Measurements from ENCODE around the gene EEF1AKMT3. TPM values are rescaled to one million over a fixed set of nuclear protein-coding genes. Genes with fewer than 3 reads are reported as not detected.

EEF1AKMT3 gene
- polyA plus RNA-seq = 1 to 10 TPM in 3 of 4 donors, under 1 TPM in 1; 0.22 to 7.1 (median 2.7) TPM
- long read RNA-seq, donor 1, transcript EEF1AKMT3-201 (3 exons, 2,563 nt) = major isoform, 5 of 17 reads
- long read RNA-seq, donor 1, partial matches to known transcripts = 0 of 17 reads
- long read RNA-seq, donor 1, other reads (novel, unspliced or antisense) = 11 of 17 reads
- long read RNA-seq, donor 2 = 0 reads
- long read RNA-seq, donor 3, partial matches to known transcripts = 0 of 1 reads
- long read RNA-seq, donor 3, other reads (novel, unspliced or antisense) = 0 of 1 reads
- long read RNA-seq, donor 4 = 0 reads
- long read RNA-seq, donor 5 = 0 reads
- long read RNA-seq, donor 6 = 0 reads
- long read RNA-seq, donor 7 = 0 reads
- long read RNA-seq, donor 8 = 0 reads
- long read RNA-seq, donor 9 = 0 reads
- long read RNA-seq, donor 10, partial matches to known transcripts = 0 of 2 reads
- long read RNA-seq, donor 10, other reads (novel, unspliced or antisense) = 0 of 2 reads

DNA sequence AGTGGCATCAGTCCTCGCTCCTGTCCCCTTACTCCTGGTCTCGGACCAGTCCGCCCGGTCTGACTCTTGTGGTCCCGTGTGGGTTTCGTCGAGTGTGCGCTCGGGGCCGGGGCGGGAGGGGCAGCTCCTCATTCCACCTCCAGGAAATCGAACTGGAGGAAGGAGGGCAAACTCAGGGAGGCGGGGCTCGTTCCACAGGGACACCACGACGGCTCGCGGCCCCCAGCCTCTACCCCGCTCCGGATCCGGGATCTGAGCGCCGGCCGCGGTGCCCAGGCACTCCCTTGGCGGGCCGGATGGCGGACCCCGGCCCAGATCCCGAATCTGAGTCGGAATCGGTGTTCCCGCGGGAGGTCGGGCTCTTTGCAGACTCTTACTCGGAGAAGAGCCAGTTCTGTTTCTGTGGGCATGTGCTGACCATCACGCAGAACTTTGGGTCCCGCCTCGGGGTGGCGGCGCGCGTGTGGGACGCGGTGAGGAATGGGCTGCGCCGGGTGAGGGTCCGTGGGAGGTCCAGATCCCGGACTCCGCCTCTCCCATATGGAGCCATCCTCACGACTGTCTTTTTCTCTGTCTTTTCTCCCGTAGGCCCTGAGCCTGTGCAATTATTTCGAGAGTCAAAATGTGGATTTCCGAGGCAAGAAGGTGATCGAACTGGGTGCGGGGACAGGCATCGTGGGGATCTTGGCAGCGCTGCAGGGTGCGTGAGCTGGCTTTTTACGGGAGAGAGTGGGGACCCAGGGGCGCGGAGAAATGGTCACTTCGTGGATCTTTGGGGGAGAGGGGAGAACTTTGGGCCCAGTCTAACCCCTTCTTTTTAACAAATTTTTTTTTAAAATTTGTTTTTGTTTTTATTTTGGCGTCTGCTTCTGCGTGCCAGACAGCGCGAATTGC is at the start of gene EEF1AKMT3:
Gene EEF1AKMT3, plus strand, starts transcription at position 186 of the 894 bp plus-strand sequence. Its CDS starts 111 bp downstream, at position 297.
- 2 to 4% (median 3%) methylated on average over 65 to 67 of the region's 67 CpGs for WGBS, 3 donors
- no peaks in the 10 kb centered on the region for H3K9me3 ChIP-seq (ENCODE audit: control insufficient read depth in 2 of 2, insufficient read depth in 1 of 2, low read depth in 1 of 2, low read length in 1 of 2)
- H3K36me3 ChIP-seq (ENCODE audit: control insufficient read depth in 3 of 3, insufficient read depth in 2 of 3, low read depth in 1 of 3, low read length in 3 of 3) = peaks cover 0 to 28% (median 0%) of the 10 kb centered on the region in 3 donors
- H3K27ac ChIP-seq (ENCODE audit: low read depth in 1 of 3, low read length in 2 of 3) = peak within 1 kb of the TSS; percentile 81 to 98 (median 96)
- DNase-seq (peak in 1 of 2 donors; percentile 62), FAIRE-seq (no peak)
- H3K27me3 ChIP-seq (ENCODE audit: control insufficient read depth in 3 of 3, insufficient read depth in 3 of 3, low read length in 3 of 3) = peaks cover 0 to 1% (median 0%) of the 10 kb centered on the region in 3 donors
- peaks cover 0 to 11% (median 4%) of the 10 kb centered on the region in 3 donors for H3K4me1 ChIP-seq (ENCODE audit: control insufficient read depth in 3 of 3, insufficient read depth in 2 of 3, low read depth in 1 of 3, low read length in 2 of 3)
- peak within 1 kb of the TSS; percentile 62 to 96 (median 83) for H3K4me3 ChIP-seq (ENCODE audit: low read depth in 1 of 3, low read length in 3 of 3)

- no peak for FAIRE-seq
These were observed 49.4 kb upstream of the EEF1AKMT3 start for GRCh38 chr12:57722716-57723629.

GRCh38 chr12:57723630-57723962 is 48.8 kb upstream of the EEF1AKMT3 start:
- peaks cover 10 to 40% (median 15%) of the 10 kb centered on the region in 3 donors for H3K36me3 ChIP-seq (ENCODE audit: control insufficient read depth in 3 of 3, insufficient read depth in 2 of 3, low read depth in 1 of 3, low read length in 3 of 3)
- peaks cover 0 to 43% (median 0%) of the 10 kb centered on the region in 3 donors for H3K27me3 ChIP-seq (ENCODE audit: control insufficient read depth in 3 of 3, insufficient read depth in 3 of 3, low read length in 3 of 3)
- no peaks in the 10 kb centered on the region for H3K9me3 ChIP-seq (ENCODE audit: control insufficient read depth in 2 of 2, insufficient read depth in 1 of 2, low read depth in 1 of 2, low read length in 1 of 2)
- DNase-seq = no peak
- FAIRE-seq = no peak
- peaks cover 0 to 18% (median 0%) of the 10 kb centered on the region in 3 donors for H3K4me1 ChIP-seq (ENCODE audit: control insufficient read depth in 3 of 3, insufficient read depth in 2 of 3, low read depth in 1 of 3, low read length in 2 of 3)
- H3K27ac ChIP-seq (ENCODE audit: low read depth in 1 of 3, low read length in 2 of 3) = no peak overlapping the region
- H3K4me3 ChIP-seq (ENCODE audit: low read depth in 1 of 3, low read length in 3 of 3) = no peak overlapping the region
- 53 to 68% (median 61%) methylated on average over 2 of the region's 2 CpGs for WGBS, 3 donors

More at GRCh38 chr12:57722716-57723629, 49.4 kb upstream of the EEF1AKMT3 start:
- H3K36me3 ChIP-seq (ENCODE audit: control insufficient read depth in 3 of 3, insufficient read depth in 2 of 3, low read depth in 1 of 3, low read length in 3 of 3) = peaks cover 10 to 46% (median 20%) of the 10 kb centered on the region in 3 donors
- H3K4me3 ChIP-seq (ENCODE audit: low read depth in 1 of 3, low read length in 3 of 3) = no peak overlapping the region
- H3K9me3 ChIP-seq (ENCODE audit: control insufficient read depth in 2 of 2, insufficient read depth in 1 of 2, low read depth in 1 of 2, low read length in 1 of 2) = no peaks in the 10 kb centered on the region
- 50 to 64% (median 61%) methylated on average over 11 of the region's 11 CpGs for WGBS, 3 donors
- H3K27ac ChIP-seq (ENCODE audit: low read depth in 1 of 3, low read length in 2 of 3) = no peak overlapping the region
- H3K4me1 ChIP-seq (ENCODE audit: control insufficient read depth in 3 of 3, insufficient read depth in 2 of 3, low read depth in 1 of 3, low read length in 2 of 3) = peaks cover 0 to 18% (median 0%) of the 10 kb centered on the region in 3 donors
- H3K27me3 ChIP-seq (ENCODE audit: control insufficient read depth in 3 of 3, insufficient read depth in 3 of 3, low read length in 3 of 3) = peaks cover 0 to 37% (median 0%) of the 10 kb centered on the region in 3 donors
- no peak for DNase-seq

DNA sequence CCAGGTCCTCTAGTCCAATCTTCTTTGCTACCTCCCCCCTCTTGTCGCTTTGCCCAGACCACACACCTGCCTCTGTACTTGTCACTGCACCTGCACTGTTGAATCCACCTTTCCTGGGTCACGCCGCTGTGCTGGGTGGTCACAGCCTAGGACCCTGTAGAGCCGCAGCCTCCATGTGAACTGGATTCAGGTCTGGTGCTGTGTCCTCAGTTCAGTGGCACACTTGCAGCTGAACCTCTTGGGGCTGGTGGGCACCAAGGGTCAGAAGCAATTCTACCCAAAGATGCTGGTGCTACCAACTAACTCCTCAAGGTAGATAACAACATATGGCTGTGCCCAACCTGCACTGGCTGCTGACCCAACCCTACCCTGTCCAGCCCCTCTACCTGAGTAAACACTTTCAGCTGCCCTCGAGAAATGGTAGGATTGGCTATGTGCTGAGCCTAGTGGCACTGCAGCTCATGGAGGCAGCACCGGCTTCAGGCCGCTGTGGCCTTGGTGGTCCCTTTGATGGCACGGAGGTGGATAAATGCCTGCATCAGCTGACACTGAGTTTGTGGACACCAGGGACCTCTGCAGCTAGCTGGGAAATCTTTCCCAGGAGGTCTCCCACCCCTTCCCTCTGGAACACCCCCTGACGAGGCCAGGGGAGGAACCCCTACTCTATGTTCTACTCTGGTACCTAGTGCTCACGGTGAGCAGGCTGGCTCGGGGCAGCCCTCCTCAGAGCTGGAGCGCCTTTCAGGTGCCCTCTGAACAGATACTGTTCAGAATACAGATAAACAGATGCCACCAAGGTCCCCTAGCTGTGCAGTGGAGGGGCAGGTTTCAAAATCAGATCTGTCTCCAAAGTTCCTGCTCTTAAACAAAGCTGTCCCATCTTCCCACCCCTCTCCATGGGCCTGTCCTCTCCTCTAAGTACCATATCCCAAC is 48.1 kb upstream of the EEF1AKMT3 start:
- H3K4me3 ChIP-seq (ENCODE audit: low read depth in 1 of 3, low read length in 3 of 3) = no peak overlapping the region
- H3K4me1 ChIP-seq (ENCODE audit: control insufficient read depth in 3 of 3, insufficient read depth in 2 of 3, low read depth in 1 of 3, low read length in 2 of 3) = peaks cover 0 to 18% (median 0%) of the 10 kb centered on the region in 3 donors
- WGBS, 3 donors = 70 to 82% (median 80%) methylated on average over 12 of the region's 12 CpGs
- no peak overlapping the region for H3K27ac ChIP-seq (ENCODE audit: low read depth in 1 of 3, low read length in 2 of 3)
- H3K27me3 ChIP-seq (ENCODE audit: control insufficient read depth in 3 of 3, insufficient read depth in 3 of 3, low read length in 3 of 3) = peaks cover 0 to 48% (median 0%) of the 10 kb centered on the region in 3 donors
- FAIRE-seq (no peak), DNase-seq (no peak)
- H3K36me3 ChIP-seq (ENCODE audit: control insufficient read depth in 3 of 3, insufficient read depth in 2 of 3, low read depth in 1 of 3, low read length in 3 of 3) = peaks cover 8 to 33% (median 10%) of the 10 kb centered on the region in 3 donors
- H3K9me3 ChIP-seq (ENCODE audit: control insufficient read depth in 2 of 2, insufficient read depth in 1 of 2, low read depth in 1 of 2, low read length in 1 of 2) = no peaks in the 10 kb centered on the region

DNA sequence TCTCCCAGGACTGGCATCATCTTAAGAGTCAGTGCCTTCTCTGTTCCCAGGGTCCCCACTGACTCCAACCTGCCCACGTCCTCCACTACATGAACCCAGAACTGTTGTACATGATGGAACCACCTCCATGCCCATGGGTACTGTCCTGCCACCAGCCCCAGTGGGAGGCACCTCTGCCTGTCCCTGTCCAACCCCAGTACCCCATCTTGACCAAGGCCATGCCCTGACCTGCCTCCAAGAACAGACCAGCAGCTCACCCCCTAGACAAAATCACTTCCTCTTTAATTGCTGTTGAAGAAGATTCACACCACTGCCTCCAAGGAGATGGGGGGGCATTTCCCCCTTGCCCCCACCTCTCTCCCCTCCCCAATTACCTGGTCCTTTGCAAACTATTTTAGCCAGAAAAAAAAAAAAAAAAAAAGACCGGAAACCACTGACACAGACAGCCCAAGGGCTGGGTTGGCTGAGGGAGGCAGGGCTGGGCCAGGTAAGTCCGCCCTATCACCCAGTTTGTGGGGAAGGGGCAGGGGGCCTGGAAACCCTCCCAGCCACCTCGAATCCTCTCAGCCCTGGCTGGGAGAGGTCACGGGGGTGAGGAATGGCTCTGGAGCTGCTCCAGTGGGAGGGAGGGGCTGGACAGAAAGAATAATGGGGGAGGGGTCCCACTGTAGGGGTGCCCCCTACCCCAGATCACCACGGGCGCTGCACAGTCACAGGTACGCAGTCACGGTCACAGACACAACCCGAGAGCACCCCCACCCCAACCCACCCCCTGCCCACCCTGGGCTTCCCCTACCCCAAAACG is 47.3 kb upstream of the EEF1AKMT3 start:
- Histone ChIP-seq H3K27me3 (ENCODE audit: control insufficient read depth in 3 of 3, insufficient read depth in 3 of 3, low read length in 3 of 3) (peaks cover 0 to 56% (median 0%) of the 10 kb centered on the region in 3 donors), H3K4me3 (ENCODE audit: low read depth in 1 of 3, low read length in 3 of 3) (no peak overlapping the region), H3K36me3 (ENCODE audit: control insufficient read depth in 3 of 3, insufficient read depth in 2 of 3, low read depth in 1 of 3, low read length in 3 of 3) (peaks cover 6 to 25% (median 10%) of the 10 kb centered on the region in 3 donors), H3K9me3 (ENCODE audit: control insufficient read depth in 2 of 2, insufficient read depth in 1 of 2, low read depth in 1 of 2, low read length in 1 of 2) (no peaks in the 10 kb centered on the region), H3K4me1 (ENCODE audit: control insufficient read depth in 3 of 3, insufficient read depth in 2 of 3, low read depth in 1 of 3, low read length in 2 of 3) (peaks cover 0 to 18% (median 0%) of the 10 kb centered on the region in 3 donors), H3K27ac (ENCODE audit: low read depth in 1 of 3, low read length in 2 of 3) (no peak overlapping the region)
- FAIRE-seq (no peak), DNase-seq (no peak)
- 52 to 68% (median 60%) methylated on average over 6 to 10 of the region's 11 CpGs for WGBS, 3 donors

DNA sequence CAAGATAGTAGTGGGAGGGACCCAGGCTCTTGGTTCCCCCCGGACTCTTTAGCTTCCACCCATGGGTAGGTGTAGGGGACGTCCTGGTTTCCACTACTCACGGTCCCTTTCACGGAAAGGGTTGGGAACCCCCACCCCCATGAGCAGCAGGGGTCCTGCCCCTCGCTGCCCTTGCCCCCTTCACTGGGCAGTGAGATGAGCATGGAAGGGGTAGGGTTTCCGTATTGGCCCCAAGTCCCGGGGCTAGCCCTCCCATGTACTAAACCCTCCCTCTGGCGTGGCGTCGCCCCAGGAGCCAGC is 46.6 kb upstream of the EEF1AKMT3 start:
- WGBS, 3 donors = 6 to 37% (median 28%) methylated on average over 10 of the region's 10 CpGs
- H3K27ac ChIP-seq (ENCODE audit: low read depth in 1 of 3, low read length in 2 of 3) = no peak overlapping the region
- DNase-seq (no peak), FAIRE-seq (no peak)
- H3K27me3 ChIP-seq (ENCODE audit: control insufficient read depth in 3 of 3, insufficient read depth in 3 of 3, low read length in 3 of 3) = peaks cover 0 to 62% (median 0%) of the 10 kb centered on the region in 3 donors
- peaks cover 5 to 18% (median 5%) of the 10 kb centered on the region in 3 donors for H3K36me3 ChIP-seq (ENCODE audit: control insufficient read depth in 3 of 3, insufficient read depth in 2 of 3, low read depth in 1 of 3, low read length in 3 of 3)
- H3K4me1 ChIP-seq (ENCODE audit: control insufficient read depth in 3 of 3, insufficient read depth in 2 of 3, low read depth in 1 of 3, low read length in 2 of 3) = peaks cover 0 to 18% (median 0%) of the 10 kb centered on the region in 3 donors
- peak overlapping the region in 1 of 3 donors; percentile 76 for H3K4me3 ChIP-seq (ENCODE audit: low read depth in 1 of 3, low read length in 3 of 3)
- no peaks in the 10 kb centered on the region for H3K9me3 ChIP-seq (ENCODE audit: control insufficient read depth in 2 of 2, insufficient read depth in 1 of 2, low read depth in 1 of 2, low read length in 1 of 2)

All from small intestine (tissue), 16 donors.